ENCODE results near the gene SPX.
A peak's percentile ranks its signal among the peaks of the same experiment; 100 is the strongest.

The SPX gene

GRCh38 chr12:21526053-21526452, at the start of gene SPX:
SPX (plus strand) TSS chr12:21526296; CDS start chr12:21526473, 177 bp downstream.
- H3K4me3 ChIP-seq (ENCODE audit: low read depth, low read length) = peak within 1 kb of the TSS; percentile 44; the same call in 1 of the 2 replicates
- DNase-seq (ENCODE audit: low read depth) = peak; percentile 8
- no peak for TF ChIP-seq CTCF (IDR thresholded peaks at IDR 0.05; ENCODE audit: control insufficient read depth, extremely low read depth, insufficient read depth)

GRCh38 chr12:21476949-21477348, 49.1 kb upstream of the SPX start:
- no peak for DNase-seq (ENCODE audit: low read depth)
- TF ChIP-seq CTCF (IDR thresholded peaks at IDR 0.05; ENCODE audit: control insufficient read depth, extremely low read depth, insufficient read depth) = no peak
- H3K4me3 ChIP-seq (ENCODE audit: low read depth, low read length) = no peak overlapping the region

GRCh38 chr12:21478756-21479455, 47.2 kb upstream of the SPX start:
- H3K4me3 ChIP-seq (ENCODE audit: low read depth, low read length) = no peak overlapping the region
- no peak for DNase-seq (ENCODE audit: low read depth)
- no peak for TF ChIP-seq CTCF (IDR thresholded peaks at IDR 0.05; ENCODE audit: control insufficient read depth, extremely low read depth, insufficient read depth)

GRCh38 chr12:21483531-21483930, 42.6 kb upstream of the SPX start:
- no peak overlapping the region for H3K4me3 ChIP-seq (ENCODE audit: low read depth, low read length)
- no peak for TF ChIP-seq CTCF (IDR thresholded peaks at IDR 0.05; ENCODE audit: control insufficient read depth, extremely low read depth, insufficient read depth)
- DNase-seq (ENCODE audit: low read depth) = no peak

- no peak for DNase-seq (ENCODE audit: low read depth)
- no peak overlapping the region for H3K4me3 ChIP-seq (ENCODE audit: low read depth, low read length)
- TF ChIP-seq CTCF (IDR thresholded peaks at IDR 0.05; ENCODE audit: control insufficient read depth, extremely low read depth, insufficient read depth) = no peak
Observed at GRCh38 chr12:21485998-21486397, 40.1 kb upstream of the SPX start.

GRCh38 chr12:21499765-21500164, 26.3 kb upstream of the SPX start:
- H3K4me3 ChIP-seq (ENCODE audit: low read depth, low read length) = no peak overlapping the region
- no peak for DNase-seq (ENCODE audit: low read depth)
- TF ChIP-seq CTCF (IDR thresholded peaks at IDR 0.05; ENCODE audit: control insufficient read depth, extremely low read depth, insufficient read depth) = no peak

GRCh38 chr12:21500786-21501257, 25.3 kb upstream of the SPX start:
- no peak for DNase-seq (ENCODE audit: low read depth)
- TF ChIP-seq CTCF (IDR thresholded peaks at IDR 0.05; ENCODE audit: control insufficient read depth, extremely low read depth, insufficient read depth) = no peak
- peak overlapping the region; percentile 90 for H3K4me3 ChIP-seq (ENCODE audit: low read depth, low read length)
